BJ (cell line): ENCODE results near the gene RNF19B. TPM values are rescaled to one million over a fixed set of nuclear protein-coding genes. Genes with fewer than 3 reads are reported as not detected.

Experiments used
- polyA plus RNA-seq: library from polyadenylated mRNA; depleted of rRNA; stranded (reverse); fragments of >200 nt; gene quantifications from 2 replicates; pipeline ENCODE4 v1.2.3, GENCODE V29; 2011; rRNA removed

Gene RNF19B
- polyA plus RNA-seq, 1 experiment, result 8.2 TPM

Other genes with a start within 250 kb of the RNF19B start
- gene YARS1, start 147.5 kb downstream of the RNF19B start, polyA plus RNA-seq, result 71.8 and 75.3 TPM in 2 replicates
- gene S100PBP, start 147.2 kb downstream of the RNF19B start, polyA plus RNA-seq, result 20.7 and 31.8 TPM in 2 replicates
- 1.1 and 1.2 TPM in 2 replicates for gene FNDC5, start 93.9 kb downstream of the RNF19B start, polyA plus RNA-seq
- gene HPCA, start 78.3 kb downstream of the RNF19B start, polyA plus RNA-seq, result not detected in 2 replicates
- 19.1 and 34.9 TPM in 2 replicates for gene TMEM54, start 63.4 kb downstream of the RNF19B start, polyA plus RNA-seq
- 131 and 150 TPM in 2 replicates for gene AK2, start 72.1 kb upstream of the RNF19B start, polyA plus RNA-seq
- gene AZIN2, start 116.3 kb upstream of the RNF19B start, polyA plus RNA-seq, result 3.0 and 6.4 TPM in 2 replicates
- gene TRIM62, start 217.2 kb upstream of the RNF19B start, polyA plus RNA-seq, result 3.0 and 5.2 TPM in 2 replicates